ENCODE results near the gene EGFR. TPM values are rescaled to one million over a fixed set of nuclear protein-coding genes. Genes with fewer than 3 reads are reported as not detected.
A peak's percentile ranks its signal among the peaks of the same experiment; 100 is the strongest.

The EGFR gene
- polyA plus RNA-seq, 2 of the 4 experiments (the other 2 are of a cell fraction), result 59.5 to 63.8 TPM

GRCh38 chr7:55104712-55105433 is 86.1 kb downstream of the EGFR start:
- H3K4me1 ChIP-seq, result peaks cover 67% of the 10 kb centered on the region

GRCh38 chr7:55105952-55106351 is 87.1 kb downstream of the EGFR start:
- ATAC-seq (peak in 1 of 2 experiments; percentile 35; a peak in 3 of 6 replicates), DNase-seq (ENCODE audit: low read depth in 1 of 2, low spot score in 1 of 2) (no peak), FAIRE-seq (no peak)
- H3K9me3 ChIP-seq, result no peaks in the 10 kb centered on the region
- ChIA-PET POLR2A (no interaction called here), CTCF (interaction anchor here (1.0 kb wide), 1 partner anchor 317 kb away, joined by 4 read pairs; no protein-coding TSS in a partner anchor)
- peaks cover 75% of the 10 kb centered on the region for H3K4me1 ChIP-seq
- 94% methylated on average over 6 of the region's 6 CpGs for WGBS (ENCODE audit: missing lambda C conversion rate)
- H3K4me3 ChIP-seq, result no peak overlapping the region
- H3K4me2 ChIP-seq, result no peak overlapping the region
- peak overlapping the region in 1 of 2 experiments; percentile 73; a peak in 3 of 6 replicates for H3K27ac ChIP-seq
- no peak for TF ChIP-seq TP53 (CRISPR knock-in tag; IDR thresholded peaks at IDR 0.05)

More at GRCh38 chr7:55104712-55105433, 86.1 kb downstream of the EGFR start:
- Histone ChIP-seq H3K4me3 (no peak overlapping the region), H3K27ac (peak overlapping the region in 1 of 2 experiments; percentile 45; a peak in 2 of 6 replicates), H3K9me3 (no peaks in the 10 kb centered on the region), H3K4me2 (no peak overlapping the region)
- WGBS (ENCODE audit: missing lambda C conversion rate), result 90% methylated on average over 3 of the region's 3 CpGs
- no peak for TF ChIP-seq POLR2A (IDR thresholded peaks at IDR 0.05; ENCODE audit: low read length)
- TF ChIP-seq CHD4 (IDR thresholded peaks at IDR 0.05; ENCODE audit: borderline replicate concordance), result no peak
- no peak for TF ChIP-seq FOSB (CRISPR knock-in tag; IDR thresholded peaks at IDR 0.05)
- no peak for TF ChIP-seq KDM1A (IDR thresholded peaks at IDR 0.05; ENCODE audit: low read depth)
- TF ChIP-seq REST (IDR thresholded peaks at IDR 0.05), result no peak
- TF ChIP-seq CEBPB (IDR thresholded peaks at IDR 0.05), result no peak
- TF ChIP-seq POLR2AphosphoS2 (conservative IDR thresholded peaks at IDR 0.05; ENCODE audit: low read length), result no peak
- no peak for TF ChIP-seq RAD21 (conservative IDR thresholded peaks at IDR 0.05 in 1 of 2, IDR thresholded peaks at IDR 0.05 in 1 of 2)
- TF ChIP-seq CTCF (IDR thresholded peaks at IDR 0.05), result no peak
- TF ChIP-seq ATOH8 (CRISPR knock-in tag; IDR thresholded peaks at IDR 0.05; ENCODE audit: low read depth), result no peak
- TF ChIP-seq EHMT2 (IDR thresholded peaks at IDR 0.05; ENCODE audit: low read depth), result no peak
- TF ChIP-seq MAX (IDR thresholded peaks at IDR 0.05), result no peak
- TF ChIP-seq HOXB13 (CRISPR knock-in tag; IDR thresholded peaks at IDR 0.05; ENCODE audit: low read depth), result no peak
- TF ChIP-seq CBX8 (IDR thresholded peaks at IDR 0.05), result no peak
- DNase-seq (ENCODE audit: low read depth in 1 of 2, low spot score in 1 of 2) (no peak), FAIRE-seq (no peak), ATAC-seq (no peak)
- ChIA-PET CTCF (interaction anchor here (1.0 to 2.2 kb wide), 2 partner anchors 19 to 316 kb away, joined by 4 to 10 read pairs; no protein-coding TSS in a partner anchor), POLR2A (no interaction called here)

GRCh38 chr7:55107946-55108345 is 89.1 kb downstream of the EGFR start:
- 90% methylated on average over 4 of the region's 4 CpGs for WGBS (ENCODE audit: missing lambda C conversion rate)

More at GRCh38 chr7:55107946-55108345, 89.1 kb downstream of the EGFR start:
- no peak for FAIRE-seq
- Histone ChIP-seq H3K27ac (peak overlapping the region in 1 of 2 experiments; percentile 77; a peak in 4 of 6 replicates), H3K9me3 (no peaks in the 10 kb centered on the region), H3K4me2 (peak overlapping the region; percentile 72), H3K4me3 (no peak overlapping the region), H3K4me1 (peaks cover 76% of the 10 kb centered on the region)
- CTCF ChIA-PET, result interaction anchor here (0.7 to 0.9 kb wide), 3 partner anchors 15 to 147 kb away, joined by 3 read pairs; no protein-coding TSS in a partner anchor
- ATAC-seq, result no peak
- no peak for DNase-seq (ENCODE audit: low read depth in 1 of 2, low spot score in 1 of 2)
- POLR2A ChIA-PET, result no interaction called here
- no peak for TF ChIP-seq FOSL2 (IDR thresholded peaks at IDR 0.05)
- TF ChIP-seq FOSL2 (CRISPR knock-in tag; IDR thresholded peaks at IDR 0.05), result 0 out of 2 replicates have a peak, but pooled peaks have one; percentile 16
- TF ChIP-seq HOXB13 (CRISPR knock-in tag; IDR thresholded peaks at IDR 0.05; ENCODE audit: low read depth), result no peak

Data from A549 (cell line).